H9 (cell line): ENCODE results near the gene TTR. TPM values are rescaled to one million over a fixed set of nuclear protein-coding genes. Genes with fewer than 3 reads are reported as not detected.

Experiments used
- DNase-seq: peaks from one replicate; pipeline ENCODE4 v3.0.0-alpha.2; 2017
- H2AFZ ChIP-seq: one replicate; pipeline ENCODE4 v1.6.1; 2013; ENCODE audit warnings: mild to moderate bottlenecking, low read length, control low read depth, moderate library complexity
- H2AK5ac ChIP-seq: 2 replicates; pipeline ENCODE4 v1.6.1; 2013; ENCODE audit warnings: low read length, control low read depth, mixed read lengths; ENCODE audit not compliant: insufficient read length
- H2BK120ac ChIP-seq: one replicate; pipeline ENCODE4 v1.6.1; 2013; ENCODE audit warnings: low read depth, mild to moderate bottlenecking, low read length, control low read depth, inconsistent platforms; ENCODE audit not compliant: poor library complexity, severe bottlenecking
- H2BK12ac ChIP-seq: 2 replicates; pipeline ENCODE4 v1.6.1; 2013; ENCODE audit warnings: low read length, control low read depth, mixed read lengths, low read depth; ENCODE audit not compliant: insufficient read length
- H2BK15ac ChIP-seq: 2 replicates; pipeline ENCODE4 v1.6.1; 2013; ENCODE audit warnings: low read depth, low read length, control low read depth
- H2BK20ac ChIP-seq: one replicate; pipeline ENCODE4 v1.6.1; 2013; ENCODE audit warnings: low read depth, mild to moderate bottlenecking, low read length, control low read depth, inconsistent platforms; ENCODE audit not compliant: poor library complexity, severe bottlenecking
- H2BK5ac ChIP-seq: 2 replicates; pipeline ENCODE4 v1.6.1; 2013; ENCODE audit warnings: low read length, control low read depth, mixed read lengths; ENCODE audit not compliant: insufficient read length
- H3K14ac ChIP-seq: 2 replicates; pipeline ENCODE4 v1.6.1; 2013; ENCODE audit warnings: low read length, control low read depth; ENCODE audit not compliant: insufficient read depth
- H3K18ac ChIP-seq: 2 replicates; pipeline ENCODE4 v1.6.1; 2013; ENCODE audit warnings: low read depth, mild to moderate bottlenecking, mixed read lengths, low read length, control low read depth; ENCODE audit not compliant: insufficient read length
- H3K23ac ChIP-seq: 2 replicates; pipeline ENCODE4 v1.6.1; 2013; ENCODE audit warnings: low read length, control low read depth, mixed read lengths, low read depth; ENCODE audit not compliant: insufficient read length
- H3K23me2 ChIP-seq: 2 replicates; pipeline ENCODE4 v1.6.1; 2013; ENCODE audit warnings: low read depth, mild to moderate bottlenecking, mixed read lengths, low read length, control low read depth; ENCODE audit not compliant: insufficient read length, poor library complexity, severe bottlenecking
- H3K27ac ChIP-seq: 2 replicates; pipeline ENCODE4 v1.5.1; 2013; ENCODE audit warnings: low read length, control low read depth, mixed read lengths, low read depth; ENCODE audit not compliant: insufficient read length
- H3K27me3 ChIP-seq: 2 replicates; pipeline ENCODE4 v1.6.1; 2013; ENCODE audit warnings: low read length, control low read depth, inconsistent platforms; ENCODE audit not compliant: insufficient read depth
- H3K4ac ChIP-seq: 2 replicates; pipeline ENCODE4 v1.6.1; 2013; ENCODE audit warnings: low read depth, mild to moderate bottlenecking, control low read depth, inconsistent platforms, low read length, moderate library complexity
- H3K4me1 ChIP-seq: 2 replicates; pipeline ENCODE4 v1.6.1; 2013; ENCODE audit warnings: low read length, control low read depth, inconsistent platforms; ENCODE audit not compliant: insufficient read depth
- H3K4me2 ChIP-seq: 2 replicates; pipeline ENCODE4 v1.6.1; 2013; ENCODE audit warnings: low read length, control low read depth, mixed read lengths; ENCODE audit not compliant: insufficient read length, insufficient read depth
- H3K56ac ChIP-seq: 2 replicates; pipeline ENCODE4 v1.6.1; 2013; ENCODE audit warnings: low read depth, mild to moderate bottlenecking, mixed read lengths, low read length, control low read depth; ENCODE audit not compliant: insufficient read length
- H3K79me1 ChIP-seq: 2 replicates; pipeline ENCODE4 v1.6.1; 2013; ENCODE audit warnings: low read depth, mild to moderate bottlenecking, moderate library complexity, low read length, control low read depth, inconsistent platforms; ENCODE audit not compliant: insufficient read depth, poor library complexity, severe bottlenecking
- H3K79me2 ChIP-seq: 2 replicates; pipeline ENCODE4 v1.6.1; 2013; ENCODE audit warnings: low read length, control low read depth, inconsistent platforms; ENCODE audit not compliant: insufficient read depth
- H3K9ac ChIP-seq: 2 replicates; pipeline ENCODE4 v1.6.1; 2013; ENCODE audit warnings: low read length, control low read depth, mixed read lengths; ENCODE audit not compliant: insufficient read length; ENCODE audit errors: extremely low read depth
- H3K9me3 ChIP-seq: one replicate; pipeline ENCODE4 v1.6.1; 2013; ENCODE audit warnings: low read depth, low read length, inconsistent platforms; ENCODE audit not compliant: control insufficient read depth
- H3T11ph ChIP-seq: one replicate; pipeline ENCODE4 v1.6.1; 2013; ENCODE audit warnings: mild to moderate bottlenecking, low read length, control low read depth, inconsistent platforms
- H4K20me1 ChIP-seq: one replicate; pipeline ENCODE4 v1.6.1; 2013; ENCODE audit not compliant: control insufficient read depth, insufficient read length, insufficient read depth
- H4K5ac ChIP-seq: 2 replicates; pipeline ENCODE4 v1.6.1; 2013; ENCODE audit warnings: low read depth, mild to moderate bottlenecking, mixed read lengths, low read length, control low read depth; ENCODE audit not compliant: insufficient read length
- H4K8ac ChIP-seq: replicated peaks from 2 replicates; pipeline ENCODE4 v1.6.1; 2013; ENCODE audit warnings: low read length, control low read depth, mixed read lengths, low read depth; ENCODE audit not compliant: insufficient read length
- H4K91ac ChIP-seq: 2 replicates; pipeline ENCODE4 v1.6.1; 2013; ENCODE audit warnings: low read depth, mild to moderate bottlenecking, moderate library complexity, mixed read lengths, low read length, control low read depth; ENCODE audit not compliant: insufficient read length
- H3K27ac Mint-ChIP-seq, 3 experiments: 2 replicates in 2 of 3; 3 replicates in 1 of 3; pipeline ENCODE4 v1.8.0; 2020 to 2021; ENCODE audit warnings: mixed read lengths in 3 of 3, mild to moderate bottlenecking in 1 of 3, moderate library complexity in 1 of 3
- H3K27me3 Mint-ChIP-seq: 2 replicates; pipeline ENCODE4 v1.8.0; 2021; ENCODE audit warnings: low read depth, mild to moderate bottlenecking, moderate library complexity, mixed read lengths
- H3K36me3 Mint-ChIP-seq, 3 experiments: 2 replicates in 2 of 3; 3 replicates in 1 of 3; pipeline ENCODE4 v1.8.0; 2020 to 2021; ENCODE audit warnings: low read depth in 3 of 3, mixed read lengths in 3 of 3; ENCODE audit not compliant: insufficient read depth in 1 of 3
- H3K4me1 Mint-ChIP-seq, 2 experiments: 2 replicates each; pipeline ENCODE4 v1.8.0; 2020; ENCODE audit warnings: mixed read lengths in 2 of 2
- H3K4me3 Mint-ChIP-seq, 2 experiments: 2 replicates in 1 of 2; 3 replicates in 1 of 2; pipeline ENCODE4 v1.8.0; 2020 to 2021; ENCODE audit warnings: mild to moderate bottlenecking in 2 of 2, mixed read lengths in 2 of 2, moderate library complexity in 1 of 2
- H3K9me3 Mint-ChIP-seq, 2 experiments: 2 replicates in 1 of 2; 3 replicates in 1 of 2; pipeline ENCODE4 v1.8.0; 2020; ENCODE audit warnings: mild to moderate bottlenecking in 2 of 2, mixed read lengths in 2 of 2, moderate library complexity in 1 of 2
- WGBS: extraction: QIAGEN DNeasy Blood & Tissue Kit; methylation state at CpG from one replicate; pipeline ENCODE4 v1.1.7; 2013; ENCODE audit warnings: missing lambda C conversion rate, low lambda C conversion rate, mixed read lengths; ENCODE audit not compliant: insufficient read length; ENCODE audit errors: extremely low coverage; 5-methylcytosine and 5-hydroxymethylcytosine counted together
- total RNA-seq: library from RNA; stranded (reverse); gene quantifications from 2 replicates; pipeline ENCODE4 v1.2.1, GENCODE V29; 2021
- TF ChIP-seq, protein P1 (sequence below): fragments of 200-600 bp; sonication (generic); conservative IDR thresholded peaks from 3 replicates; pipeline ENCODE4 v1.8.0; 2021; ENCODE audit warnings: antibody characterized with exemption, mild to moderate bottlenecking

TTR gene
- total RNA-seq, 1 experiment from 2014 or later = not detected

DNA sequence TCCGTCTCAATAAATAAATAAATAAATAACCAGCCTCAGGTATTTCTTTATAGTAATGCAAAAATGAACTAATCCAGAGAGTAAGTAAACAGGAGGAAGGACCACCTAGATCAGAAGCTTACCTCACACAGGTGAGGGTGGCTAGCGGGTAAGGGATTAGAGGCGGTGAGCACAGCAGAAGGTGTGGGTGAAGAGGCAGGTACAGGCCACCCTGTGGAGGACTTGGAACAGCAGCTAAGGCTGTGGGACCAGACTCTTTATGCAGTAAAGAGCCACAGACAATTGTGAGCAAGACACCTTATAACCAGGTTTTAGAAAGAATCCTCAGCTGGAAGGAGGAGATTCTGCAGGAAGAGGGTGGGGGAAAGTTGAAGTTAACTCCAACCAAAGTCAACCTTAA, 34.2 kb upstream of the TTR start:
- H2BK12ac ChIP-seq = no peak overlapping the region
- H3K9me3 Mint-ChIP-seq = no peaks in the 10 kb centered on the region
- H3T11ph ChIP-seq = no peak overlapping the region
- no peak overlapping the region for H3K56ac ChIP-seq
- no peak overlapping the region for H2BK120ac ChIP-seq
- H2BK15ac ChIP-seq = no peak overlapping the region
- H3K4me3 Mint-ChIP-seq = no peak overlapping the region
- no peaks in the 10 kb centered on the region for H3K23me2 ChIP-seq
- H3K79me1 ChIP-seq = no peaks in the 10 kb centered on the region
- H2AK5ac ChIP-seq = no peak overlapping the region
- no peaks in the 10 kb centered on the region; the same call in 1 of the 2 replicates for H3K4me1 ChIP-seq
- no peaks in the 10 kb centered on the region for H4K20me1 ChIP-seq
- H2AFZ ChIP-seq = no peak overlapping the region
- no peaks in the 10 kb centered on the region for H3K27me3 ChIP-seq
- H2BK5ac ChIP-seq = no peak overlapping the region
- no peaks in the 10 kb centered on the region for H3K9me3 ChIP-seq
- no peak overlapping the region for H3K9ac ChIP-seq
- no peak overlapping the region for H3K23ac ChIP-seq
- H3K27ac ChIP-seq = no peak overlapping the region
- H3K4me2 ChIP-seq = no peak overlapping the region
- no peak overlapping the region for H2BK20ac ChIP-seq
- DNase-seq = peak; percentile 45
- H3K36me3 Mint-ChIP-seq = no peaks in the 10 kb centered on the region
- H4K91ac ChIP-seq = no peak overlapping the region
- TF ChIP-seq, protein P1, sequence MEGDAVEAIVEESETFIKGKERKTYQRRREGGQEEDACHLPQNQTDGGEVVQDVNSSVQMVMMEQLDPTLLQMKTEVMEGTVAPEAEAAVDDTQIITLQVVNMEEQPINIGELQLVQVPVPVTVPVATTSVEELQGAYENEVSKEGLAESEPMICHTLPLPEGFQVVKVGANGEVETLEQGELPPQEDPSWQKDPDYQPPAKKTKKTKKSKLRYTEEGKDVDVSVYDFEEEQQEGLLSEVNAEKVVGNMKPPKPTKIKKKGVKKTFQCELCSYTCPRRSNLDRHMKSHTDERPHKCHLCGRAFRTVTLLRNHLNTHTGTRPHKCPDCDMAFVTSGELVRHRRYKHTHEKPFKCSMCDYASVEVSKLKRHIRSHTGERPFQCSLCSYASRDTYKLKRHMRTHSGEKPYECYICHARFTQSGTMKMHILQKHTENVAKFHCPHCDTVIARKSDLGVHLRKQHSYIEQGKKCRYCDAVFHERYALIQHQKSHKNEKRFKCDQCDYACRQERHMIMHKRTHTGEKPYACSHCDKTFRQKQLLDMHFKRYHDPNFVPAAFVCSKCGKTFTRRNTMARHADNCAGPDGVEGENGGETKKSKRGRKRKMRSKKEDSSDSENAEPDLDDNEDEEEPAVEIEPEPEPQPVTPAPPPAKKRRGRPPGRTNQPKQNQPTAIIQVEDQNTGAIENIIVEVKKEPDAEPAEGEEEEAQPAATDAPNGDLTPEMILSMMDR = peak; percentile 45; the same call in 2 of the 3 replicates
- no peaks in the 10 kb centered on the region for H3K27me3 Mint-ChIP-seq
- no peak overlapping the region for H4K8ac ChIP-seq
- no peak overlapping the region for H3K14ac ChIP-seq
- peaks cover 20 to 22% of the 10 kb centered on the region in 2 experiments for H3K4me1 Mint-ChIP-seq
- no peak overlapping the region for H3K18ac ChIP-seq
- no peaks in the 10 kb centered on the region for H3K79me2 ChIP-seq
- no peak overlapping the region for H3K4ac ChIP-seq
- WGBS = no CpG with 5 or more reads among the region's 3 CpGs
- H4K5ac ChIP-seq = no peak overlapping the region
- H3K27ac Mint-ChIP-seq = no peak overlapping the region
